GM12878 (cell line): Measurements from ENCODE around the gene WDR41. TPM values are rescaled to one million over a fixed set of nuclear protein-coding genes. Genes with fewer than 3 reads are reported as not detected.

Experiments used
- ATAC-seq: fragments of 200-7000 bp; cut with Tn5 transposase; 3 replicates; pipeline ENCODE4 v1.9.1; 2020; ENCODE audit warnings: mild to moderate bottlenecking, moderate library complexity
- BruUV-seq: library from RNA; stranded (reverse); fragments of 400-500 nt; replicated peaks from 2 replicates; lab custom pipeline; 2021; lab: Mats Ljungman, UMichigan
- CTCF ChIA-PET: fragments of 300-600 bp; sonication (Branson Sonifier 250); formaldehyde crosslinking; extraction: SDS; loops from one replicate; lab custom pipeline; 2021; ENCODE audit warnings: inconsistent platforms; lab: Yijun Ruan, JAX
- POLR2A ChIA-PET: fragments of 350-600 bp; formaldehyde crosslinking; extraction: SDS; loops from one replicate; lab custom pipeline; 2021; ENCODE audit warnings: inconsistent platforms; lab: Charles Lee
- RAD21 ChIA-PET: fragments of 300-600 bp; sonication (Branson Sonifier 250); formaldehyde crosslinking; loops from one replicate; lab custom pipeline; 2023; ENCODE audit warnings: antibody characterized with exemption; ENCODE audit not compliant: unreplicated experiment; lab: Charles Lee
- SMC1A ChIA-PET: fragments of 300-600 bp; sonication (Branson Sonifier 250); formaldehyde crosslinking; loops from one replicate; lab custom pipeline; 2023; ENCODE audit not compliant: unreplicated experiment, uncharacterized antibody; lab: Charles Lee
- DNase-seq: peaks from one replicate; pipeline ENCODE4 v3.0.0-alpha.2; 2011; ENCODE audit warnings: low read depth, low spot score
- FAIRE-seq: peaks from 3 replicates; lab custom pipeline; 2011; peaks lifted over from hg19 to GRCh38; lab: Jason Lieb, UNC
- H2AFZ ChIP-seq: 2 replicates; pipeline ENCODE4 v1.6.0; 2011; ENCODE audit warnings: low read depth, low read length, control low read depth; ENCODE audit not compliant: control insufficient read depth
- H3K27ac ChIP-seq: 2 replicates; pipeline ENCODE4 v1.5.1; 2011; ENCODE audit warnings: control low read depth; ENCODE audit not compliant: control insufficient read depth, insufficient read depth
- H3K27me3 ChIP-seq, 2 experiments: replicated peaks in 1 of 2; 2 replicates each; pipeline versions ENCODE4 v1.6.0 to v1.6.1; 2011; ENCODE audit warnings: low read length in 1 of 2; ENCODE audit not compliant: control insufficient read depth in 2 of 2, insufficient read depth in 2 of 2
- H3K36me3 ChIP-seq, 2 experiments: 2 replicates each; pipeline ENCODE4 v1.5.1; 2011; ENCODE audit warnings: low read length in 1 of 2; ENCODE audit not compliant: control insufficient read depth in 2 of 2, insufficient read depth in 2 of 2
- H3K4me1 ChIP-seq: 2 replicates; pipeline ENCODE4 v1.6.1; 2011; ENCODE audit warnings: mild to moderate bottlenecking, low read length, moderate library complexity, mixed read lengths; ENCODE audit not compliant: control insufficient read depth, insufficient read depth
- H3K4me2 ChIP-seq: 2 replicates; pipeline ENCODE4 v1.6.0; 2011; ENCODE audit warnings: control low read depth; ENCODE audit not compliant: control insufficient read depth, insufficient read depth
- H3K4me3 ChIP-seq: fragments of 200-600 bp; sonication (generic); 2 replicates; pipeline ENCODE4 v1.5.1; 2016
- H3K79me2 ChIP-seq: 2 replicates; pipeline ENCODE4 v1.6.0; 2011; ENCODE audit warnings: low read length; ENCODE audit not compliant: control insufficient read depth, insufficient read depth
- H3K9ac ChIP-seq: 2 replicates; pipeline ENCODE4 v1.8.0; 2011; ENCODE audit warnings: low read length, control low read depth, mixed read lengths; ENCODE audit not compliant: control insufficient read depth, insufficient read depth
- H3K9me3 ChIP-seq: replicated peaks from 3 replicates; pipeline ENCODE4 v1.5.1; 2011; ENCODE audit warnings: mild to moderate bottlenecking, low read length; ENCODE audit not compliant: control insufficient read depth, insufficient read depth
- H4K20me1 ChIP-seq: 2 replicates; pipeline ENCODE4 v1.6.0; 2011; ENCODE audit not compliant: control insufficient read depth, insufficient read depth
- CBX5 ChIP-seq: sonication (generic); IDR thresholded peaks from 2 replicates; pipeline ENCODE4 v1.6.1; 2016; ENCODE audit warnings: low read depth, moderate library complexity, mild to moderate bottlenecking, inconsistent platforms
- CHD1 ChIP-seq: IDR thresholded peaks from 2 replicates; pipeline ENCODE4 v1.6.1; 2012; ENCODE audit warnings: low read depth, low read length, improper control_type of control experiment
- GABPA ChIP-seq: IDR thresholded peaks from 2 replicates; pipeline ENCODE4 v1.6.1; 2014; ENCODE audit warnings: antibody characterized with exemption, low read depth, mild to moderate bottlenecking, inconsistent platforms
- HCFC1 ChIP-seq: fragments of 150-350 bp; IDR thresholded peaks from 2 replicates; pipeline ENCODE4 v1.6.1; 2014; ENCODE audit warnings: low read length
- HDAC2 ChIP-seq: fragments of 200-600 bp; sonication (generic); IDR thresholded peaks from 2 replicates; pipeline ENCODE4 v1.6.1; 2017
- KAT2A ChIP-seq: conservative IDR thresholded peaks from 2 replicates; pipeline ENCODE4 v1.6.1; 2011; ENCODE audit warnings: low read depth, low read length; ENCODE audit not compliant: control insufficient read depth
- KLF5 ChIP-seq: fragments of 450-650 bp; IDR thresholded peaks from 2 replicates; pipeline ENCODE4 v1.6.1; 2014; ENCODE audit warnings: mild to moderate bottlenecking; ENCODE audit not compliant: partially characterized antibody
- MYC ChIP-seq: IDR thresholded peaks from 2 replicates; pipeline ENCODE4 v1.6.1; 2011; ENCODE audit warnings: mild to moderate bottlenecking, low read length, moderate library complexity, inconsistent platforms; ENCODE audit not compliant: insufficient read depth, insufficient replicate concordance, insufficient read length, severe bottlenecking
- NR2C1 ChIP-seq: fragments of 450-650 bp; IDR thresholded peaks from 2 replicates; pipeline ENCODE4 v1.6.1; 2017; ENCODE audit warnings: antibody characterized with exemption, mild to moderate bottlenecking, moderate library complexity
- POLR2AphosphoS2 ChIP-seq: IDR thresholded peaks from 2 replicates; pipeline ENCODE4 v1.6.1; 2011; ENCODE audit warnings: low read depth, mild to moderate bottlenecking, low read length, improper control_type of control experiment, moderate library complexity
- POU2F2 ChIP-seq: IDR thresholded peaks from 3 replicates; pipeline ENCODE4 v1.6.1; 2011; ENCODE audit warnings: low read depth, mild to moderate bottlenecking, low read length, borderline replicate concordance
- RUNX3 ChIP-seq: IDR thresholded peaks from 2 replicates; pipeline ENCODE4 v1.6.1; 2012; ENCODE audit warnings: low read length, inconsistent platforms
- SMAD1 ChIP-seq: fragments of 450-650 bp; IDR thresholded peaks from 2 replicates; pipeline ENCODE4 v1.6.1; 2018; ENCODE audit warnings: mild to moderate bottlenecking, low read depth; ENCODE audit not compliant: partially characterized antibody
- ZBTB40 ChIP-seq: fragments of 450-650 bp; IDR thresholded peaks from 2 replicates; pipeline ENCODE4 v1.6.1; 2016; ENCODE audit warnings: mild to moderate bottlenecking, moderate library complexity, borderline replicate concordance
- ZNF592 ChIP-seq: fragments of 450-650 bp; IDR thresholded peaks from 2 replicates; pipeline ENCODE4 v1.6.1; 2017; ENCODE audit warnings: mild to moderate bottlenecking, moderate library complexity
- in situ Hi-C: fragments of 300-500 bp; cut with MboI; formaldehyde crosslinking; loops from 9 replicates; pipeline ENCODE4 v1.14.3; 2018; ENCODE audit warnings: mixed read lengths
- intact Hi-C: fragments of 100-400 bp; cut with micrococcal nuclease; formaldehyde crosslinking; loops from one replicate; pipeline ENCODE4 v1.14.2; 2022; ENCODE audit not compliant: unreplicated experiment
- polyA plus RNA-seq, 11 experiments: library from polyadenylated mRNA; depleted of rRNA in 4 of 11; unstranded in 6 of 11; stranded (reverse) in 5 of 11; fragments of >200 nt; fragmentation: Nextera tagmentation in 4 of 11; fragmentation: Illumina TruSeq in 1 of 11; extraction: Ambion mirVana in 4 of 11; extraction: Trizol in 1 of 11; gene quantifications; 1 replicate in 1 of 11; 2 replicates in 10 of 11; pipeline versions ENCODE4 v1.2.1 to v1.2.3, GENCODE V29; 2011 to 2016; ENCODE audit warnings: inconsistent platforms in 2 of 11, missing spikeins in 2 of 11, low read depth in 1 of 11
- total RNA-seq, 4 experiments: library from RNA; depleted of rRNA in 3 of 4; stranded (reverse); fragments of >200 nt in 3 of 4; fragmentation: Illumina TruSeq in 1 of 4; extraction: Trizol in 1 of 4; gene quantifications; 2 replicates each; pipeline versions ENCODE4 v1.2.1 to v1.2.3, GENCODE V29; 2013 to 2021

Gene WDR41
- total and polyA plus RNA-seq, 10 of the 15 experiments (the other 5 are each of a cell fraction or from before 2014, with no cell fraction given) = 60.0 to 124 (median 84.4) TPM

- no peaks in the 10 kb centered on the region for H3K4me1 ChIP-seq
- DNase-seq (no peak), ATAC-seq (no peak), FAIRE-seq (no peak)
- ChIA-PET SMC1A (interaction anchor here (1.1 to 3.3 kb wide), 7 partner anchors 9 to 596 kb away, joined by 3 to 21 read pairs (median 4); no protein-coding TSS in a partner anchor), RAD21 (interaction anchor here (1.3 to 1.5 kb wide), 2 partner anchors 9 to 71 kb away, joined by 3 to 7 read pairs; no protein-coding TSS in a partner anchor), CTCF (interaction anchor here (1.6 to 2.5 kb wide), 2 partner anchors 9 to 283 kb away, joined by 6 to 14 read pairs; no protein-coding TSS in a partner anchor), POLR2A (no interaction called here)
- H2AFZ ChIP-seq = no peak overlapping the region
- no peak overlapping the region for H3K9ac ChIP-seq
- peaks cover 2 to 20% of the 10 kb centered on the region in 2 experiments; a peak in 3 of 4 replicates for H3K36me3 ChIP-seq
- intact Hi-C loops (no loop called here), in situ Hi-C loops (no loop called here)
- no peak overlapping the region for H3K27ac ChIP-seq
- no peaks in the 10 kb centered on the region for H3K9me3 ChIP-seq
- no TSS peak for BruUV-seq
- no peaks in the 10 kb centered on the region for H4K20me1 ChIP-seq
- H3K27me3 ChIP-seq = no peaks in the 10 kb centered on the region
- no peak overlapping the region for H3K4me2 ChIP-seq
- no peak overlapping the region for H3K4me3 ChIP-seq
- no peaks in the 10 kb centered on the region for H3K79me2 ChIP-seq
- TF ChIP-seq POU2F2 (no peak), ZNF592 (no peak), CBX5 (no peak), HDAC2 (no peak), CHD1 (no peak), KLF5 (no peak), POLR2AphosphoS2 (no peak), RUNX3 (no peak), GABPA (no peak), SMAD1 (no peak), HCFC1 (no peak), ZBTB40 (no peak), MYC (no peak), NR2C1 (no peak), KAT2A (no peak)
Measured at GRCh38 chr5:77427998-77428397, 64.1 kb downstream of the WDR41 start.
